Fibroblast of the conjunctiva (primary cell): ENCODE data around the gene HTR1E.
A peak's percentile ranks its signal among the peaks of the same experiment; 100 is the strongest.
"Not testable (repeated sequence)": the region's sequence is repeated elsewhere in the genome, so short reads cannot be mapped to it uniquely, and the experiment has no call there.

Experiments used
- DNase-seq: peaks from one replicate; pipeline ENCODE4 v3.0.0-alpha.2; 2010; ENCODE audit warnings: low read depth

Gene HTR1E

GRCh38 chr6:86978251-86978650 is 40.9 kb downstream of the HTR1E start:
- DNase-seq: no peak

- no peak for DNase-seq
Observed at GRCh38 chr6:87001494-87001893, 64.2 kb downstream of the HTR1E start.

- not testable (repeated sequence) for DNase-seq
Observed at GRCh38 chr6:87002391-87002790, 65.1 kb downstream of the HTR1E start.

GRCh38 chr6:87006541-87006940 is 69.2 kb downstream of the HTR1E start:
- DNase-seq: not testable (repeated sequence)

GRCh38 chr6:87009581-87009980 is 72.3 kb downstream of the HTR1E start:
- DNase-seq: not testable (repeated sequence)

- DNase-seq: no peak
Observed at GRCh38 chr6:87012035-87012434, 74.7 kb downstream of the HTR1E start.

- DNase-seq: no peak
Observed at GRCh38 chr6:87012743-87013142, 75.4 kb downstream of the HTR1E start.

GRCh38 chr6:87016772-87017171 is 79.4 kb downstream of the HTR1E start:
- no peak for DNase-seq

- DNase-seq: no peak
Observed at GRCh38 chr6:87027021-87027420, 89.7 kb downstream of the HTR1E start.

- peak; percentile 53 for DNase-seq
Observed at GRCh38 chr6:87029711-87030314, 92.5 kb downstream of the HTR1E start.

- no peak for DNase-seq
Observed at GRCh38 chr6:87040729-87041128, 103.4 kb downstream of the HTR1E start.

- no peak for DNase-seq
Observed at GRCh38 chr6:87045521-87046075, 108.3 kb downstream of the HTR1E start.

- no peak for DNase-seq
Observed at GRCh38 chr6:87049779-87050178, 112.5 kb downstream of the HTR1E start.

GRCh38 chr6:87053312-87053711 is 116.0 kb downstream of the HTR1E start:
- no peak for DNase-seq

GRCh38 chr6:87054143-87054833 is 117.0 kb downstream of the HTR1E start:
- no peak for DNase-seq

- no peak for DNase-seq
Observed at GRCh38 chr6:87059943-87060342, 122.6 kb downstream of the HTR1E start.

GRCh38 chr6:87065117-87065516 is 127.8 kb downstream of the HTR1E start:
- DNase-seq: no peak
